HCT116 (cell line): ENCODE data around the gene OMP. TPM values are rescaled to one million over a fixed set of nuclear protein-coding genes. Genes with fewer than 3 reads are reported as not detected.

ENCODE experiments used
- ATAC-seq: fragments of 200-7000 bp; cut with Tn5 transposase; 2 replicates; pipeline ENCODE4 v1.9.1; 2020; ENCODE audit warnings: mild to moderate bottlenecking, moderate library complexity
- BruUV-seq: library from RNA; stranded (reverse); fragments of 400-500 nt; replicated peaks from 2 replicates; lab custom pipeline; 2021; lab: Mats Ljungman, UMichigan
- CTCF ChIA-PET: fragments of 300-600 bp; sonication (Branson Sonifier 250); formaldehyde crosslinking; loops from one replicate; lab custom pipeline; 2021; ENCODE audit warnings: antibody characterized with exemption; lab: Charles Lee
- POLR2A ChIA-PET: fragments of 300-600, 350-600 bp; sonication (Branson Sonifier 250); formaldehyde crosslinking; loops from one replicate; lab custom pipeline; 2021; ENCODE audit warnings: antibody characterized with exemption; lab: Charles Lee
- RAD21 ChIA-PET, 2 experiments: fragments of 300-600 bp; sonication (Branson Sonifier 250); formaldehyde crosslinking; loops; one replicate each; lab custom pipeline; 2023; ENCODE audit warnings: low total read pairs in 2 of 2; ENCODE audit not compliant: uncharacterized antibody in 2 of 2, unreplicated experiment in 2 of 2, low non-redundant PET in 1 of 2; lab: Charles Lee
- DNase-seq: peaks from one replicate; pipeline ENCODE4 v3.0.0-alpha.2; 2010; ENCODE audit warnings: low read depth, low spot score
- H2AFZ ChIP-seq: fragments of 200-600 bp; shearing (Covaris generic), sonication (generic); 2 replicates; pipeline ENCODE4 v1.6.1; 2017; ENCODE audit warnings: low read depth, mixed run types, mixed read lengths, antibody characterized with exemption, low read length; ENCODE audit not compliant: poor library complexity, severe bottlenecking
- H3K27ac ChIP-seq: 2 replicates; pipeline ENCODE4 v1.5.1; 2012; ENCODE audit warnings: low read depth, low read length
- H3K27me3 ChIP-seq: fragments of 200-600 bp; sonication (generic); 2 replicates; pipeline ENCODE4 v1.6.1; 2016; ENCODE audit warnings: mixed run types, low read length, mixed read lengths; ENCODE audit not compliant: insufficient read depth
- H3K36me3 ChIP-seq, 2 experiments: fragments of 200-500 bp in 1 of 2; fragments of 200-600 bp in 1 of 2; sonication (Bioruptor generic) in 1 of 2; sonication (generic) in 1 of 2; 2 replicates each; pipeline versions ENCODE4 v1.5.1 to v1.6.1; 2014 to 2016; ENCODE audit warnings: low read length in 2 of 2, inconsistent platforms in 1 of 2, mixed read lengths in 1 of 2, mixed run types in 1 of 2; ENCODE audit not compliant: insufficient read depth in 2 of 2, control insufficient read depth in 1 of 2
- H3K4me1 ChIP-seq, 2 experiments: fragments of 200-600 bp in 1 of 2; sonication (generic) in 1 of 2; 2 replicates each; pipeline versions ENCODE4 v1.5.1 to v1.6.1; 2012 to 2017; ENCODE audit warnings: low read length in 2 of 2, inconsistent platforms in 1 of 2, mild to moderate bottlenecking in 1 of 2, mixed read lengths in 1 of 2, mixed run types in 1 of 2, moderate library complexity in 1 of 2; ENCODE audit not compliant: insufficient read depth in 2 of 2, control insufficient read depth in 1 of 2
- H3K4me2 ChIP-seq: fragments of 200-600 bp; sonication (generic); 2 replicates; pipeline ENCODE4 v1.6.1; 2017; ENCODE audit warnings: mixed run types, low read length, mixed read lengths
- H3K4me3 ChIP-seq, 2 experiments: fragments of 200-600 bp in 1 of 2; sonication (generic) in 1 of 2; replicated peaks in 1 of 2; 2 replicates each; pipeline ENCODE4 v1.5.1; 2011 to 2016; ENCODE audit warnings: low read length in 2 of 2, control low read depth in 1 of 2, low read depth in 1 of 2, mild to moderate bottlenecking in 1 of 2, mixed read lengths in 1 of 2, mixed run types in 1 of 2
- H3K79me2 ChIP-seq: fragments of 200-600 bp; sonication (generic); 2 replicates; pipeline ENCODE4 v1.6.1; 2017; ENCODE audit warnings: mild to moderate bottlenecking, mixed run types, low read length, moderate library complexity, mixed read lengths; ENCODE audit not compliant: insufficient read depth
- H3K9ac ChIP-seq: fragments of 200-600 bp; sonication (generic); 2 replicates; pipeline ENCODE4 v1.6.1; 2016; ENCODE audit warnings: low read length, mixed read lengths
- H3K9me2 ChIP-seq: fragments of 200-600 bp; sonication (generic), shearing (Covaris generic); 2 replicates; pipeline ENCODE4 v1.6.1; 2017; ENCODE audit warnings: mixed run types, mild to moderate bottlenecking, moderate library complexity; ENCODE audit not compliant: insufficient read depth
- H3K9me3 ChIP-seq, 2 experiments: fragments of 200-500 bp in 1 of 2; fragments of 200-600 bp in 1 of 2; sonication (Bioruptor generic) in 1 of 2; sonication (generic) in 1 of 2; 2 replicates each; pipeline ENCODE4 v1.6.1; 2014 to 2017; ENCODE audit warnings: low read length in 2 of 2, mixed read lengths in 2 of 2, inconsistent platforms in 1 of 2, low read depth in 1 of 2, mild to moderate bottlenecking in 1 of 2, mixed run types in 1 of 2, moderate library complexity in 1 of 2; ENCODE audit not compliant: control insufficient read depth in 1 of 2, insufficient read depth in 1 of 2
- H4K20me1 ChIP-seq: fragments of 200-600 bp; sonication (generic), shearing (Covaris generic); 2 replicates; pipeline ENCODE4 v1.6.1; 2017; ENCODE audit warnings: mixed run types, mild to moderate bottlenecking, moderate library complexity; ENCODE audit not compliant: insufficient read depth
- ATF3 ChIP-seq: IDR thresholded peaks from 2 replicates; pipeline ENCODE4 v1.6.1; 2012
- CEBPB ChIP-seq: IDR thresholded peaks from 2 replicates; pipeline ENCODE4 v1.6.1; 2012; ENCODE audit warnings: low read depth
- EGR1 ChIP-seq: IDR thresholded peaks from 2 replicates; pipeline ENCODE4 v1.6.1; 2012; ENCODE audit warnings: low read depth
- EZH2 ChIP-seq: fragments of 200-600 bp; sonication (generic); IDR thresholded peaks from 2 replicates; pipeline ENCODE4 v1.6.1; 2017; ENCODE audit warnings: antibody characterized with exemption, mixed run types
- EZH2phosphoT487 ChIP-seq: fragments of 200-600 bp; IDR thresholded peaks from 2 replicates; pipeline ENCODE4 v1.6.1; 2018; ENCODE audit warnings: antibody characterized with exemption, borderline replicate concordance
- MAX ChIP-seq: IDR thresholded peaks from 2 replicates; pipeline ENCODE4 v1.6.1; 2012
- POLR2A ChIP-seq: IDR thresholded peaks from 2 replicates; pipeline ENCODE4 v1.7.0; 2011; ENCODE audit warnings: borderline replicate concordance; ENCODE audit not compliant: insufficient read depth, insufficient read length; ENCODE audit errors: extremely low read depth
- POLR2AphosphoS5 ChIP-seq: IDR thresholded peaks from 2 replicates; pipeline ENCODE4 v1.6.1; 2011; ENCODE audit warnings: mild to moderate bottlenecking, low read depth, low read length, moderate library complexity
- RAD21 ChIP-seq: IDR thresholded peaks from 2 replicates; pipeline ENCODE4 v1.6.1; 2012; ENCODE audit warnings: low read depth, mild to moderate bottlenecking
- SIN3A ChIP-seq: IDR thresholded peaks from 2 replicates; pipeline ENCODE4 v1.6.1; 2012; ENCODE audit warnings: low read depth
- ZFX ChIP-seq: fragments of 450-650 bp; IDR thresholded peaks from 2 replicates; pipeline ENCODE4 v1.6.1; 2017
- ZNF274 ChIP-seq: fragments of 200-500 bp; sonication (Bioruptor generic); IDR thresholded peaks from 2 replicates; pipeline ENCODE4 v1.6.1; 2014; ENCODE audit warnings: mild to moderate bottlenecking, low read depth, low read length, inconsistent platforms
- intact Hi-C: fragments of 100-400 bp; cut with micrococcal nuclease; formaldehyde crosslinking; loops from 2 replicates; pipeline ENCODE4 v1.10.0; 2022
- total RNA-seq: library from RNA; stranded (reverse); gene quantifications from one replicate; pipeline ENCODE4 v1.2.1, GENCODE V29; 2021; ENCODE audit not compliant: unreplicated experiment

The OMP gene
- total RNA-seq, 1 experiment from 2014 or later = not detected

- TF ChIP-seq EGR1 = no peak
Observed at GRCh38 chr11:77142091-77142975, 39.7 kb downstream of the OMP start (continued).

GRCh38 chr11:77143405-77144020 lies 40.9 kb downstream of the OMP start:
- H3K4me3 ChIP-seq = no peak overlapping the region
- TF ChIP-seq POLR2A (no peak), ZNF274 (no peak), POLR2AphosphoS5 (no peak), MAX (no peak), ATF3 (no peak), EGR1 (no peak), EZH2 (no peak), RAD21 (no peak), ZFX (no peak), CEBPB (no peak), EZH2phosphoT487 (no peak), SIN3A (no peak)
- TF ChIP-seq, all 23 proteins: peak for 0
- no peaks in the 10 kb centered on the region for H3K9me3 ChIP-seq
- H3K9me2 ChIP-seq = no peaks in the 10 kb centered on the region
- RAD21 ChIA-PET = no interaction called here
- DNase-seq = no peak
- H3K4me1 ChIP-seq = peaks cover 0 to 5% of the 10 kb centered on the region in 2 experiments; a peak in 1 of 4 replicates
- H3K4me2 ChIP-seq = no peak overlapping the region
- H3K27me3 ChIP-seq = no peaks in the 10 kb centered on the region
- no peaks in the 10 kb centered on the region for H3K79me2 ChIP-seq
- no peak overlapping the region for H2AFZ ChIP-seq
- no peak for ATAC-seq
- intact Hi-C loops = no loop called here
- BruUV-seq = no TSS peak
- CTCF ChIA-PET = interaction anchor here (1.5 kb wide), 1 partner anchor 16 kb away, joined by 4 read pairs; no protein-coding TSS in a partner anchor
- H3K27ac ChIP-seq = no peak overlapping the region
- POLR2A ChIA-PET = no interaction called here
- H3K36me3 ChIP-seq = no peaks in the 10 kb centered on the region
- no peak overlapping the region for H3K9ac ChIP-seq
- H4K20me1 ChIP-seq = no peaks in the 10 kb centered on the region
